Upper lobe of left lung (tissue), 6 donors: ENCODE results near the gene PLPP1. TPM values are rescaled to one million over a fixed set of nuclear protein-coding genes. Genes with fewer than 3 reads are reported as not detected.

Source experiments
- ATAC-seq, 2 donors: fragments of 200-7000 bp; cut with Tn5 transposase; one replicate each; pipeline ENCODE4 v1.9.1; 2022; ENCODE audit warnings: mild to moderate bottlenecking in 2 of 2, moderate library complexity in 2 of 2; ENCODE audit not compliant: low FRiP score in 2 of 2
- DNase-seq, 2 donors: peaks; one replicate each; pipeline ENCODE4 v3.0.0-alpha.2; 2019 to 2020
- H3K27ac ChIP-seq, 4 donors: fragments of 200-600 bp; sonication (generic); one replicate each; pipeline ENCODE4 v1.5.1; 2016 to 2019
- H3K27me3 ChIP-seq, 4 donors: fragments of 200-600 bp; sonication (generic); one replicate each; pipeline ENCODE4 v1.5.1; 2017 to 2019
- H3K36me3 ChIP-seq, 4 donors: fragments of 200-600 bp; sonication (generic); one replicate each; pipeline ENCODE4 v1.5.1; 2016 to 2019
- H3K4me1 ChIP-seq, 4 donors: fragments of 200-600 bp; sonication (generic); one replicate each; pipeline ENCODE4 v1.5.1; 2018 to 2019
- H3K4me3 ChIP-seq, 4 donors: fragments of 200-600 bp; sonication (generic); one replicate each; pipeline ENCODE4 v1.5.1; 2017 to 2019; ENCODE audit warnings: mild to moderate bottlenecking in 2 of 4, moderate library complexity in 1 of 4
- H3K9me3 ChIP-seq, 4 donors: fragments of 200-600 bp; sonication (generic); one replicate each; pipeline ENCODE4 v1.5.1; 2018 to 2019
- CTCF ChIP-seq, 6 experiments: fragments of 450-650 bp in 4 of 6; fragments of 200-600 bp in 2 of 6; sonication (generic) in 2 of 6; IDR thresholded peaks; one replicate each; pipeline ENCODE4 v1.5.1; 2016 to 2019; ENCODE audit warnings: antibody characterized with exemption in 6 of 6
- EP300 ChIP-seq, 4 donors: sonication (generic); formaldehyde crosslinking; IDR thresholded peaks; one replicate each; pipeline ENCODE4 v1.5.1; 2017; ENCODE audit warnings: antibody characterized with exemption in 4 of 4, control low read depth in 2 of 4
- POLR2A ChIP-seq, 4 donors: fragments of 450-650 bp; IDR thresholded peaks; one replicate each; pipeline ENCODE4 v1.5.1; 2016 to 2017; ENCODE audit warnings: antibody characterized with exemption in 4 of 4, mild to moderate bottlenecking in 2 of 4
- POLR2AphosphoS5 ChIP-seq, 2 donors: sonication (generic); formaldehyde crosslinking; IDR thresholded peaks; one replicate each; pipeline ENCODE4 v1.5.1; 2017; ENCODE audit warnings: antibody characterized with exemption in 2 of 2
- WGBS, 2 donors: methylation state at CpG; one replicate each; pipeline ENCODE4 v1.1.5; 2017 to 2018; 5-methylcytosine and 5-hydroxymethylcytosine counted together
- total RNA-seq, 6 donors: library from RNA; depleted of rRNA in 4 of 6; stranded (reverse); fragments of >200 nt in 4 of 6; gene quantifications; one replicate each; pipeline versions ENCODE4 v1.1.0 to v1.2.1, GENCODE V29; 2016 to 2021
- donor health status: DM: no; HTN: no; CAD: no; lungs with moderate emphysema.
- donor health status: DM: no; HTN: yes; CAD: no; lungs with severe emphysema.

Gene PLPP1
- total RNA-seq, 6 donors from 2014 or later = 21.0 to 125 (median 65.6) TPM

- DNase-seq (no peak), ATAC-seq (no peak)
- Histone ChIP-seq H3K9me3 (peaks cover 0 to 6% (median 0%) of the 10 kb centered on the region in 4 donors), H3K4me3 (no peak overlapping the region), H3K27me3 (no peaks in the 10 kb centered on the region), H3K4me1 (no peaks in the 10 kb centered on the region), H3K27ac (no peak overlapping the region), H3K36me3 (peaks cover 0 to 29% (median 8%) of the 10 kb centered on the region in 4 donors)
- 100% methylated on average over 1 of the region's 1 CpG for WGBS, 2 donors
- TF ChIP-seq CTCF (IDR thresholded peaks at IDR 0.05) = no peak
- TF ChIP-seq EP300 (IDR thresholded peaks at IDR 0.05) = no peak
- TF ChIP-seq POLR2AphosphoS5 (IDR thresholded peaks at IDR 0.05) = no peak
- no peak for TF ChIP-seq POLR2A (IDR thresholded peaks at IDR 0.05)
Observed at GRCh38 chr5:55392669-55393068, 142.1 kb downstream of the PLPP1 start.

GRCh38 chr5:55391707-55392106 is 143.1 kb downstream of the PLPP1 start:
- DNase-seq (no peak), ATAC-seq (no peak)
- Histone ChIP-seq H3K4me3 (no peak overlapping the region), H3K4me1 (no peaks in the 10 kb centered on the region), H3K27ac (no peak overlapping the region), H3K9me3 (peaks cover 0 to 6% (median 0%) of the 10 kb centered on the region in 4 donors), H3K27me3 (no peaks in the 10 kb centered on the region), H3K36me3 (peaks cover 0 to 31% (median 8%) of the 10 kb centered on the region in 4 donors)
- 100% methylated on average over 2 of the region's 2 CpGs for WGBS, 2 donors
- no peak for TF ChIP-seq POLR2AphosphoS5 (IDR thresholded peaks at IDR 0.05)
- TF ChIP-seq EP300 (IDR thresholded peaks at IDR 0.05) = no peak

DNA sequence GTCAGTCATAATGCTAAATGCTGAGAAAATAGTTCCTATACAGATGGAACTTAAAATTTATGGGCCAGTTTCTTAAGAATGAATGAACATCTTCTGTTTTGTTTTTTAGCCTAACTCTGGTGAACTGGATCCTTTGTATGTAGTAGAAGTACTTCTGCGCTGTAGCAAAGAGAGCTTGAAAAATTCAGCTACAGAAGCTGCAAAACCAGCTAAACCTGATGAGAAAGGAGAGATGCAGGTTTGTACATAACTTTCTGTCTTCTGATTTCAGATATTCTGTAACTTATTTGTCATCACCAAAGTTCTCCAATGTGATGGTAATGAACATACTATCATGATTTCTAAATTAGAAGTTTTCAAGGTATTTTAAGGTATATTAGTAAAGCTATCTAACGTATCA is 146.9 kb downstream of the PLPP1 start:
- 95 to 98% methylated on average over 2 of the region's 2 CpGs for WGBS, 2 donors
- Histone ChIP-seq H3K27ac (no peak overlapping the region), H3K4me3 (no peak overlapping the region), H3K4me1 (no peaks in the 10 kb centered on the region), H3K36me3 (peaks cover 0 to 48% (median 8%) of the 10 kb centered on the region in 4 donors), H3K27me3 (no peaks in the 10 kb centered on the region), H3K9me3 (peaks cover 3 to 14% (median 7%) of the 10 kb centered on the region in 4 donors)
- TF ChIP-seq POLR2AphosphoS5 (IDR thresholded peaks at IDR 0.05) (no peak), CTCF (IDR thresholded peaks at IDR 0.05) (no peak), EP300 (IDR thresholded peaks at IDR 0.05) (no peak), POLR2A (IDR thresholded peaks at IDR 0.05) (no peak)
- no peak for DNase-seq
- ATAC-seq = no peak

- WGBS, 2 donors = 95 to 96% methylated on average over 1 of the region's 1 CpG
Observed at GRCh38 chr5:55386356-55386755, 148.4 kb downstream of the PLPP1 start.

DNA sequence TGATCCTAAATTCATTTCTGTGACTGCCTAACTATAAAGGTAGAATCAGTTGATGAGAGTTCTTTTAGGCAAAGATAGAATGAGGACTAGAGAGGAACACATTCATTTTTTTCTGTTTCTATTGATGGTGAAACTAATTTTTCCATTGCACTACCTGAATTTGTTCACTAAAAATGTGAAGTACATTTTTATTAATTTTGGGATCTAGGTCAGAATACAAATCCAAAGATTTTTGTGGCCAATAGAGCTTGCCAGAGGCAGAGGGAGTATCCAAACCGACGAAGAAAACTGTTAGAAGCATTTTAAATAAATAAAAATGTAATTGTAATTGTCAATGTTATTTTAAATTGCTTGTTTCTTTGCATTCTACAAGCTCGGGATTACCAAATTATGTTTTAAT is 148.9 kb downstream of the PLPP1 start:
- H3K4me3 ChIP-seq = no peak overlapping the region
- H3K36me3 ChIP-seq = peaks cover 0 to 54% (median 8%) of the 10 kb centered on the region in 4 donors
- DNase-seq (no peak), ATAC-seq (no peak)
- peaks cover 5 to 13% (median 8%) of the 10 kb centered on the region in 4 donors for H3K9me3 ChIP-seq
- H3K27ac ChIP-seq = no peak overlapping the region
- TF ChIP-seq POLR2AphosphoS5 (IDR thresholded peaks at IDR 0.05) = no peak
- no peak for TF ChIP-seq CTCF (IDR thresholded peaks at IDR 0.05)
- TF ChIP-seq POLR2A (IDR thresholded peaks at IDR 0.05) = no peak
- no peak for TF ChIP-seq EP300 (IDR thresholded peaks at IDR 0.05)
- 86 to 88% methylated on average over 3 of the region's 3 CpGs for WGBS, 2 donors
- H3K4me1 ChIP-seq = no peaks in the 10 kb centered on the region
- no peaks in the 10 kb centered on the region for H3K27me3 ChIP-seq

More at GRCh38 chr5:55386356-55386755, 148.4 kb downstream of the PLPP1 start:
- ATAC-seq (no peak), DNase-seq (no peak)
- H3K4me1 ChIP-seq = no peaks in the 10 kb centered on the region
- H3K27me3 ChIP-seq = no peaks in the 10 kb centered on the region
- H3K36me3 ChIP-seq = peaks cover 0 to 54% (median 8%) of the 10 kb centered on the region in 4 donors
- TF ChIP-seq CTCF (IDR thresholded peaks at IDR 0.05) (no peak), POLR2A (IDR thresholded peaks at IDR 0.05) (no peak), EP300 (IDR thresholded peaks at IDR 0.05) (no peak), POLR2AphosphoS5 (IDR thresholded peaks at IDR 0.05) (no peak)
- peaks cover 5 to 13% (median 8%) of the 10 kb centered on the region in 4 donors for H3K9me3 ChIP-seq
- H3K4me3 ChIP-seq = no peak overlapping the region
- H3K27ac ChIP-seq = no peak overlapping the region
